Epithelial cell of esophagus (primary cell): Measurements from ENCODE around the gene TMEM196.
"Not testable (repeated sequence)": the region's sequence is repeated elsewhere in the genome, so short reads cannot be mapped to it uniquely, and the experiment has no call there.

ENCODE experiments used
- DNase-seq: peaks from one replicate; pipeline ENCODE4 v3.0.0; 2010; ENCODE audit warnings: low read depth
- H3K4me3 ChIP-seq: 2 replicates; pipeline ENCODE4 v1.5.1; 2011; ENCODE audit warnings: mild to moderate bottlenecking, low read length, control low read depth
- CTCF ChIP-seq: IDR thresholded peaks from 2 replicates; pipeline ENCODE4 v1.5.1; 2011; ENCODE audit warnings: low read depth, mild to moderate bottlenecking, low read length, control low read depth, inconsistent platforms; ENCODE audit not compliant: insufficient read depth; ENCODE audit errors: missing control alignments

TMEM196 gene

DNA sequence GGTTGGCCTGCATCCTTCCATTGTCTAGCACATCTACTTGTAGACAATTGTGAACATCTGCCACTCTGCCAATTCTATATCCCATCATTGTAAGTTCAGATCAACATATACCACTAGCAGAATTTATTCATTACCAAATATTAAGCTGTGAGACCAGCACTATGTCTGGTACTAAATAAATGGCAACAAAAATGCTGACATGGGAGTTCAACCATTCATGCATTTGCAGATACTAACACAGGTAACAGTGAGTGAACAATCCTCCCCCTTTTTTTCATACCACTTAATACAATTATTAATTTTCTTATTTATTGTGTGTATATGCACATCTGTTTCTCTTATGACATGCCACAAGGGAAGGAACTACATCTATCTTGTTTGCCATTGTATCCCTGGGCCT, 76.5 kb downstream of the TMEM196 start:
- H3K4me3 ChIP-seq = no peak overlapping the region
- no peak for TF ChIP-seq CTCF
- DNase-seq = no peak

- DNase-seq = no peak
- no peak for TF ChIP-seq CTCF
- no peak overlapping the region for H3K4me3 ChIP-seq
Observed at GRCh38 chr7:19692111-19692828, 81.1 kb downstream of the TMEM196 start.

DNA sequence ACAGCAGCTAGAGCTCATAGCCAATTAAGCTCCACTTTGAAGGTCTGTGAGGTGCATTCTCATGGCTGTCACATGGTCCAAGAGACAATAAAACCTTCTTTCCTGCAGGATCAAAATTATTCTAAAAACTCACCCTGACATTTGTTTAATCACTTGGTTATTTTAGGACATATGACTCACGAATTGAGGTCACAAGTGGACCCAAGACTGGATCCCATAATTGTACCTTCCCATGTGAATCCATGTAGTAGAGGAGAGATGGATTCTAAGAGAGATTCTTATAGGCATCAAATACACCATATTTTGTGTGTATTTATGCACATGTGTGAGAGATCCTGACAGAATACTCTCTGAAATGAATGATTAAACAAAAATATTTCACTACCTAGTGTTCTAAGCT, 82.7 kb downstream of the TMEM196 start:
- no peak for DNase-seq
- no peak overlapping the region for H3K4me3 ChIP-seq
- TF ChIP-seq CTCF = no peak

- DNase-seq, H3K4me3 ChIP-seq: not testable (repeated sequence)
Observed at GRCh38 chr7:19689130-19689529, 84.3 kb downstream of the TMEM196 start.

GRCh38 chr7:19681596-19681995, 91.8 kb downstream of the TMEM196 start:
- DNase-seq = no peak
- no peak for TF ChIP-seq CTCF
- H3K4me3 ChIP-seq = no peak overlapping the region

- no peak for TF ChIP-seq CTCF
- H3K4me3 ChIP-seq = no peak overlapping the region
- no peak for DNase-seq
Observed at GRCh38 chr7:19677180-19677579, 96.2 kb downstream of the TMEM196 start.

GRCh38 chr7:19675816-19676215, 97.6 kb downstream of the TMEM196 start:
- H3K4me3 ChIP-seq = no peak overlapping the region
- DNase-seq = no peak
- TF ChIP-seq CTCF = no peak
